ENCODE results near the gene UTP4.

UTP4 gene

DNA sequence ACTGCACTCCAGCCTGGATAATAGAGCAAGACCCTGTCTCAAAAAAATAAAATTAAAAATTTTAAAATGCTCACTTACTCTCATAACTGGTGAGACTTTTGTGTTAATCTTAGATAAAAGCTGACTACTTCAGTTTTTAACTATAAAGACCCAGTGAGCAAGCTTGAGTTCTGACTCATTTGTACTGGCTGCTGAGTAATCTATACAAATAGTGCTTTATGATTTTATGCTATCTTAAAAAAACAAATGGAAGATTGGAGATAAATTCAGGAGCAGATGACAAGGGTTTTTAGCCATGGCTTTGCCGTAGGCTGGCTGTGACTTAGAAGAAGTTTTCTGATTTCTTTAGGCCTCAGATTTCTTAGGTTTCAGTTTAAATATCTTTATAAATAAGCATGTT, 85.0 kb downstream of the UTP4 start:
- no peak for DNase-seq (ENCODE audit: low spot score)

Small RNAs within 50 kb of the gene (small RNA-seq; reads per million reads assigned to genes)
- 0 reads per million in 2 experiments for gene RF00019
- 0 to 0.03 reads per million in 2 experiments for gene RNU6-22P

Measured in SK-N-DZ (cell line).